ENCODE measurements around the gene UBE2V1. TPM values are rescaled to one million over a fixed set of nuclear protein-coding genes. Genes with fewer than 3 reads are reported as not detected.

Gene UBE2V1
- total and polyA plus RNA-seq, 2 of the 13 experiments (the other 11 are each of a cell fraction or from before 2014, with no cell fraction given): 81.3 to 132 TPM

DNA sequence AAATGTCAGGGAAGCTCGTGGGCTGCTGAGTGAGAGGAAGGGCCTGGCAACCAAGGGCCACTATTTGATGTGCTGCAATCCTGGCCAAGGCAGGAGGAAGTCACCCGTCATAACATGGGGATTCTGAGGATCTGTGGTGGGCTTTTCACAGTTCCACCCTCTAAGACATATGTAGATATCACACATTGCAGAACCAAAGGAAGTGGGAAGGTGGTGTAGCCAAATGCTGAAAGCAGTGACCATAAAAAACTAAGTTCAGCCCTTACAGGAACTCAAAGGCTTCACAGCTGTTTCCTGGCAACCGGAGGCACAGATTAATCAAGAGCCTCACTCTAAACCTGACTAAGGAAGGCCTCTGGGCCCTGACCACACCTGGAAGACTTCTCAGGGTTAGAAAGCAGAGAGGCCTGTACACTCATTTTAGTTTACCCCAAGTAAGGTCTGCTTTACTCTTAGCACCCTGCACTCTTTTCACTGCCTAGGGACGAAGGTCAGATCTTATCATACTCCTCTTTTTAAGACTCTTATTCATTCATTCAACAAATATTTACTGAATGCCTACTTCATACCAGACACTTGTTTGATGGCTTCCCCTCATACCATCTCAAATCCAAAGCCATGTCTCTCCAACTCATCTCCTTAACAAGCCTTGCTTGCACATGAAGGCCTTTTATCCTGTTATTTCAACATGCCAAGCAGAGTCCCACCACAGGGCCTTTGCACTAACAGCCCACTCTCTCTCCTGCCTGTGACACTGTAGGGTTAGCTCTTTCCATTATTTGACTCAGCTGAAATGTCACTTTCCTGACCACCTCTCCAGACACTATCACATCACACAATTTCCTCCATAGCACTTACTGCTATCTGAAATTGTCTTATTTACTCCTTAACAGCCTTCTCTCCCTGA is 2.6 kb downstream of the UBE2V1 start (continued):
- TF ChIP-seq RELA (CRISPR knock-in tag; IDR thresholded peaks at IDR 0.05): no peak
- TF ChIP-seq, protein P1, sequence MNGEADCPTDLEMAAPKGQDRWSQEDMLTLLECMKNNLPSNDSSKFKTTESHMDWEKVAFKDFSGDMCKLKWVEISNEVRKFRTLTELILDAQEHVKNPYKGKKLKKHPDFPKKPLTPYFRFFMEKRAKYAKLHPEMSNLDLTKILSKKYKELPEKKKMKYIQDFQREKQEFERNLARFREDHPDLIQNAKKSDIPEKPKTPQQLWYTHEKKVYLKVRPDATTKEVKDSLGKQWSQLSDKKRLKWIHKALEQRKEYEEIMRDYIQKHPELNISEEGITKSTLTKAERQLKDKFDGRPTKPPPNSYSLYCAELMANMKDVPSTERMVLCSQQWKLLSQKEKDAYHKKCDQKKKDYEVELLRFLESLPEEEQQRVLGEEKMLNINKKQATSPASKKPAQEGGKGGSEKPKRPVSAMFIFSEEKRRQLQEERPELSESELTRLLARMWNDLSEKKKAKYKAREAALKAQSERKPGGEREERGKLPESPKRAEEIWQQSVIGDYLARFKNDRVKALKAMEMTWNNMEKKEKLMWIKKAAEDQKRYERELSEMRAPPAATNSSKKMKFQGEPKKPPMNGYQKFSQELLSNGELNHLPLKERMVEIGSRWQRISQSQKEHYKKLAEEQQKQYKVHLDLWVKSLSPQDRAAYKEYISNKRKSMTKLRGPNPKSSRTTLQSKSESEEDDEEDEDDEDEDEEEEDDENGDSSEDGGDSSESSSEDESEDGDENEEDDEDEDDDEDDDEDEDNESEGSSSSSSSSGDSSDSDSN (CRISPR knock-in tag; IDR thresholded peaks at IDR 0.05): no peak
- TF ChIP-seq, protein P2, sequence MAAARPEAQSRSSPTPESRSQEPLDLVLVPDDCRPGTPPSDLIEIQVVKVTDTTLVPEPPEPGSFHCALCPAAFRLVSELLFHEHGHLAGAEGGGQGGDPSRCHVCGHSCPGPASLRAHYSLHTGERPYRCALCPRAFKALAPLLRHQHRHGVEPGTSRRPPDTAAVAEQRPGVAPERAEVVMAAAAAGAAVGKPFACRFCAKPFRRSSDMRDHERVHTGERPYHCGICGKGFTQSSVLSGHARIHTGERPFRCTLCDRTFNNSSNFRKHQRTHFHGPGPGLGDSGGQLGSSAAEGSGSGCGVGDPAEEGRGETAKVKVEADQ (CRISPR knock-in tag; IDR thresholded peaks at IDR 0.05; ENCODE audit: borderline replicate concordance): no peak
- no peak for TF ChIP-seq PLRG1 (conservative IDR thresholded peaks at IDR 0.05)
- TF ChIP-seq NCOR1 (IDR thresholded peaks at IDR 0.05; ENCODE audit: borderline replicate concordance, low read length): no peak
- TF ChIP-seq, protein P3, sequence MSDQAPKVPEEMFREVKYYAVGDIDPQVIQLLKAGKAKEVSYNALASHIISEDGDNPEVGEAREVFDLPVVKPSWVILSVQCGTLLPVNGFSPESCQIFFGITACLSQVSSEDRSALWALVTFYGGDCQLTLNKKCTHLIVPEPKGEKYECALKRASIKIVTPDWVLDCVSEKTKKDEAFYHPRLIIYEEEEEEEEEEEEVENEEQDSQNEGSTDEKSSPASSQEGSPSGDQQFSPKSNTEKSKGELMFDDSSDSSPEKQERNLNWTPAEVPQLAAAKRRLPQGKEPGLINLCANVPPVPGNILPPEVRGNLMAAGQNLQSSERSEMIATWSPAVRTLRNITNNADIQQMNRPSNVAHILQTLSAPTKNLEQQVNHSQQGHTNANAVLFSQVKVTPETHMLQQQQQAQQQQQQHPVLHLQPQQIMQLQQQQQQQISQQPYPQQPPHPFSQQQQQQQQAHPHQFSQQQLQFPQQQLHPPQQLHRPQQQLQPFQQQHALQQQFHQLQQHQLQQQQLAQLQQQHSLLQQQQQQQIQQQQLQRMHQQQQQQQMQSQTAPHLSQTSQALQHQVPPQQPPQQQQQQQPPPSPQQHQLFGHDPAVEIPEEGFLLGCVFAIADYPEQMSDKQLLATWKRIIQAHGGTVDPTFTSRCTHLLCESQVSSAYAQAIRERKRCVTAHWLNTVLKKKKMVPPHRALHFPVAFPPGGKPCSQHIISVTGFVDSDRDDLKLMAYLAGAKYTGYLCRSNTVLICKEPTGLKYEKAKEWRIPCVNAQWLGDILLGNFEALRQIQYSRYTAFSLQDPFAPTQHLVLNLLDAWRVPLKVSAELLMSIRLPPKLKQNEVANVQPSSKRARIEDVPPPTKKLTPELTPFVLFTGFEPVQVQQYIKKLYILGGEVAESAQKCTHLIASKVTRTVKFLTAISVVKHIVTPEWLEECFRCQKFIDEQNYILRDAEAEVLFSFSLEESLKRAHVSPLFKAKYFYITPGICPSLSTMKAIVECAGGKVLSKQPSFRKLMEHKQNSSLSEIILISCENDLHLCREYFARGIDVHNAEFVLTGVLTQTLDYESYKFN (CRISPR knock-in tag; conservative IDR thresholded peaks at IDR 0.05): no peak
- TF ChIP-seq, protein P4, sequence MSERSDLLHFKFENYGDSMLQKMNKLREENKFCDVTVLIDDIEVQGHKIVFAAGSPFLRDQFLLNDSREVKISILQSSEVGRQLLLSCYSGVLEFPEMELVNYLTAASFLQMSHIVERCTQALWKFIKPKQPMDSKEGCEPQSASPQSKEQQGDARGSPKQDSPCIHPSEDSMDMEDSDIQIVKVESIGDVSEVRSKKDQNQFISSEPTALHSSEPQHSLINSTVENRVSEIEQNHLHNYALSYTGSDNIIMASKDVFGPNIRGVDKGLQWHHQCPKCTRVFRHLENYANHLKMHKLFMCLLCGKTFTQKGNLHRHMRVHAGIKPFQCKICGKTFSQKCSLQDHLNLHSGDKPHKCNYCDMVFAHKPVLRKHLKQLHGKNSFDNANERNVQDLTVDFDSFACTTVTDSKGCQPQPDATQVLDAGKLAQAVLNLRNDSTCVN (CRISPR knock-in tag; IDR thresholded peaks at IDR 0.05; ENCODE audit: borderline replicate concordance): no peak
- no peak for TF ChIP-seq SOX6 (IDR thresholded peaks at IDR 0.05)
- TF ChIP-seq SOX6 (CRISPR knock-in tag; IDR thresholded peaks at IDR 0.05): no peak
- no peak for TF ChIP-seq NR3C1 (CRISPR knock-in tag; IDR thresholded peaks at IDR 0.05)
- TF ChIP-seq, protein P5, sequence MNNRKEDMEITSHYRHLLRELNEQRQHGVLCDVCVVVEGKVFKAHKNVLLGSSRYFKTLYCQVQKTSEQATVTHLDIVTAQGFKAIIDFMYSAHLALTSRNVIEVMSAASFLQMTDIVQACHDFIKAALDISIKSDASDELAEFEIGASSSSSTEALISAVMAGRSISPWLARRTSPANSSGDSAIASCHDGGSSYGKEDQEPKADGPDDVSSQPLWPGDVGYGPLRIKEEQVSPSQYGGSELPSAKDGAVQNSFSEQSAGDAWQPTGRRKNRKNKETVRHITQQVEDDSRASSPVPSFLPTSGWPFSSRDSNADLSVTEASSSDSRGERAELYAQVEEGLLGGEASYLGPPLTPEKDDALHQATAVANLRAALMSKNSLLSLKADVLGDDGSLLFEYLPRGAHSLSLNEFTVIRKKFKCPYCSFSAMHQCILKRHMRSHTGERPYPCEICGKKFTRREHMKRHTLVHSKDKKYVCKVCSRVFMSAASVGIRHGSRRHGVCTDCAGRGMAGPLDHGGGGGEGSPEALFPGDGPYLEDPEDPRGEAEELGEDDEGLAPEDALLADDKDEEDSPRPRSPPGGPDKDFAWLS (CRISPR knock-in tag; IDR thresholded peaks at IDR 0.05; ENCODE audit: borderline replicate concordance): no peak
- no peak for TF ChIP-seq ZNF737 (CRISPR knock-in tag; IDR thresholded peaks at IDR 0.05; ENCODE audit: borderline replicate concordance)
- no peak for TF ChIP-seq SIX4 (CRISPR knock-in tag; IDR thresholded peaks at IDR 0.05)
- no peak for TF ChIP-seq ZNF121 (CRISPR knock-in tag; IDR thresholded peaks at IDR 0.05)
- TF ChIP-seq HNRNPLL (IDR thresholded peaks at IDR 0.05; ENCODE audit: low read depth, low read length, poor library complexity, severe bottlenecking): no peak
- TF ChIP-seq TARDBP (CRISPR knock-in tag; IDR thresholded peaks at IDR 0.05): no peak
- TF ChIP-seq KLF6 (CRISPR knock-in tag; IDR thresholded peaks at IDR 0.05): no peak
